SJCRH30 (cell line): ENCODE measurements around the gene BCL7C. TPM values are rescaled to one million over a fixed set of nuclear protein-coding genes. Genes with fewer than 3 reads are reported as not detected.
"Not testable (repeated sequence)": the region's sequence is repeated elsewhere in the genome, so short reads cannot be mapped to it uniquely, and the experiment has no call there.

ENCODE experiments used
- DNase-seq, 2 experiments: peaks; one replicate each; pipeline ENCODE4 v3.0.0-alpha.2; 2015 to 2020
- H3K27ac ChIP-seq: fragments of 250-450 bp; sonication (Bioruptor Pico); 2 replicates; pipeline ENCODE4 v1.5.1; 2020; ENCODE audit warnings: mild to moderate bottlenecking, moderate library complexity
- H3K27me3 ChIP-seq: fragments of 250-450 bp; sonication (Bioruptor Pico); 2 replicates; pipeline ENCODE4 v1.5.1; 2020; ENCODE audit warnings: mild to moderate bottlenecking, moderate library complexity
- H3K36me3 ChIP-seq: fragments of 250-450 bp; sonication (Bioruptor Pico); 2 replicates; pipeline ENCODE4 v1.5.1; 2020; ENCODE audit warnings: mild to moderate bottlenecking, moderate library complexity
- H3K4me1 ChIP-seq: fragments of 250-450 bp; sonication (Bioruptor Pico); 2 replicates; pipeline ENCODE4 v1.5.1; 2020; ENCODE audit warnings: mild to moderate bottlenecking, moderate library complexity
- H3K4me3 ChIP-seq: fragments of 250-450 bp; sonication (Bioruptor Pico); 2 replicates; pipeline ENCODE4 v1.5.1; 2020; ENCODE audit warnings: mild to moderate bottlenecking, moderate library complexity
- H3K9me3 ChIP-seq: fragments of 250-450 bp; sonication (Bioruptor Pico); replicated peaks from 2 replicates; pipeline ENCODE4 v1.5.1; 2020; ENCODE audit warnings: mild to moderate bottlenecking, moderate library complexity
- total RNA-seq: library from RNA; depleted of rRNA; stranded (reverse); fragments of >200 nt; shearing (Covaris generic); gene quantifications from 2 replicates; pipeline ENCODE4 v1.2.3, GENCODE V29; 2014; rRNA removed

Gene BCL7C
- 28.1 and 30.3 TPM in 2 replicates for total RNA-seq

DNA sequence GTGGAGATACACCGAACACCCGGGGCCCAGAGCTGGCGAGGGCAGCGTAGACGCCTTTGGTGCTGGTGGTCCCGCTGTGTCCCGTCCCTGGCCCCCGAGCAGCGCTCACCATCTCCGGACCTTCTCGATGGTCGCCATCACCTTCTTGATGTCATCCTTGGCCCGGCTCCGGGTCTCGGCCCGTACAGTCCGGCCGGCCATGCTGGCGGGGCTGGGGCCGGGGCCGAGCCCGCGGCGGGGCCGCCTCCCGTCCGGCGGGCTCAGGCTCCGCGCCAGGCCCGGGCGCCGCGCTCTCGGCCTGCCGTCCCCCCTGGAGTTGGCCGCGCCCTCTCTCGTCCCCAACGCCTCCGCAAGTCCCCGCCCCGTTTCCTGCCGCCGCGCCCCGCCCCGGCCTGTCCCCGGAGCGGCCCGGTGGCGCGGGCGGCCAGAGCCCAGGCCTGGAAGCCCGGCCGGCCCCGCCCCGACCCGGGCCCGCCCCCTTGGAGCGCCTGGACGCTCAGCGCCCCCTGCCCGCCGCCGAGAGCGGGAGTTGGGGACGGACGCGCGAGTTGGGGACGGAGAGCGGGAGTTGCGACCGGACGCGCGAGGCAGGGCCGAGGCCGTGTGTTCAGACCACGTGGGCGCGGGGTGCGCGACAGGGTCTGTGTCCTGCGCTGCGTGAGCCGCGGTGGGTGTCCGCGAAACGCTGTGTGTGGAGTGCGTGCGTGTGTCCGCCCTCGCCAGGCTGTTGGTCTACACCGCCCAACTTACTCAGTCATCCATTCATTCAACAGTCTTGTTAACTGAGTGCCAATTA, at the start of gene BCL7C:
TSS of gene BCL7C (minus strand) at position 334 of the 796 bp plus-strand sequence. CDS start at position 201, 133 bp downstream.
- peaks cover 3% of the 10 kb centered on the region; the same call in 1 of the 2 replicates for H3K36me3 ChIP-seq
- peak; percentile 90 to 91 for DNase-seq

DNA sequence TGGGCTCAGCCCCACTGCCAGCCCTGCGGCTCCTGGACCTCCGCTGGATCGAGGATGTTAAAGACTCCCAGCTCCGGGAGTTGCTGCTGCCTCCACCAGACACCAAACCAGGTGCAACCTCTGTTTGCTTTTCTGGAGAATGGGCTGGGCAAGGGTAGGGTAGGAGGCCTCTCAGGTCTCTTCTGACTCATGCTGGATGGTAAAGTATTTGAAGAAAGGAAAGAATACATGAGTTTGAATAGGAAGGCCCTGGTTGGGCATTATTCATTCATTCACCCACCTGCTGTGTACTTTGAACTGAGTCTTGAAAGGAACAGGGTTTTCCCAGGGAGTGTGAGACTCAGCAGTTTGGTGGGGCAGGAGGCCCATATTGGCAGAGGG, 48.5 kb upstream of the BCL7C start:
- H3K9me3 ChIP-seq = no peaks in the 10 kb centered on the region
- H3K27ac ChIP-seq = no peak overlapping the region
- H3K4me3 ChIP-seq = no peak overlapping the region
- DNase-seq = no peak
- 0 out of 2 replicates have a peak, but pooled peaks cover 3% of the 10 kb centered on the region for H3K4me1 ChIP-seq
- H3K36me3 ChIP-seq = peaks cover 22% of the 10 kb centered on the region
- no peaks in the 10 kb centered on the region for H3K27me3 ChIP-seq

More for the DNA sequence above, at the start of gene BCL7C:
- H3K27me3 ChIP-seq = no peaks in the 10 kb centered on the region
- peaks cover 5% of the 10 kb centered on the region; the same call in 1 of the 2 replicates for H3K4me1 ChIP-seq
- peak within 1 kb of the TSS; percentile 44; the same call in 1 of the 2 replicates for H3K27ac ChIP-seq
- H3K9me3 ChIP-seq = no peaks in the 10 kb centered on the region
- H3K4me3 ChIP-seq = peak within 1 kb of the TSS; percentile 92

DNA sequence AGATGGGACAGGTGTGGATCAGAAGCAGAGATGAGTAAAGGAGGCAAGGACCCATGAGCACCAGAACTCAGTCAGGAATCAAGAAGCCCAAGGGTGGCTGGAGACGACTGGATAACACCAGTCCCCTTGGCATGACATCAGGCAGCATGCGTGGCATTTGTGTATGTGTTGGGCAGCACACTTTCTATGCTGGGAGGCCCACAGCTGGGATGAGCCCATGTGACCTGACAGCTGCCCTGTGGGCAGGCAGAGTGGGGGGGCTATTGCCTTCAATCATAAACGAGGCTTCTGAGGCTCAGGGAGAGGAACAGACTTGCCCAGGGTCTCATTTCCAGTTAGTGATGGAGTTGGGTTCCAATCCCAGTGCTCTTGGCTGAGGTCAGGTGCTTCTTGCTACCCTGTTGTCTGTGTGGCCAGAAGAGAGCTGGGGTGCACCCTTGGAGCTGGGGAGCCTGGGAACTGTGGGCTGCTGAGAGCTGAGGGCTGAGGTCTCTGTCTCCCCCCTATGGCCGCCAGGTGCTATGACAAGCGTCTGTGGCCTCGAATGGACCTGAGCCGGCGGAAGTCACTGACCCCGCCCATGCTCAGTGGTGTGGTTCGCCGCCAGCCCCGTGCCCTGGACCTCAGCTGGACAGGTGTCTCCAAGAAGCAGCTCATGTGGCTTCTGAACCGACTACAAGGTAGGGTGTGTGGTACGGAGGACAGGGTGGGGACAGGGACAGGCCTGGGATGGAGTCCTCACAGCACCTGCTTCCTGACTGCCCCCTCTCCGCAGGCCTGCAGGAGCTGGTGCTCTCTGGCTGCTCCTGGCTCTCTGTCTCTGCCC, 47.9 kb upstream of the BCL7C start:
- H3K9me3 ChIP-seq = no peaks in the 10 kb centered on the region
- no peaks in the 10 kb centered on the region for H3K27me3 ChIP-seq
- H3K27ac ChIP-seq = no peak overlapping the region
- H3K4me3 ChIP-seq = no peak overlapping the region
- DNase-seq = peak; percentile 72 to 82
- H3K36me3 ChIP-seq = peaks cover 22% of the 10 kb centered on the region
- H3K4me1 ChIP-seq = 0 out of 2 replicates have a peak, but pooled peaks cover 3% of the 10 kb centered on the region

DNA sequence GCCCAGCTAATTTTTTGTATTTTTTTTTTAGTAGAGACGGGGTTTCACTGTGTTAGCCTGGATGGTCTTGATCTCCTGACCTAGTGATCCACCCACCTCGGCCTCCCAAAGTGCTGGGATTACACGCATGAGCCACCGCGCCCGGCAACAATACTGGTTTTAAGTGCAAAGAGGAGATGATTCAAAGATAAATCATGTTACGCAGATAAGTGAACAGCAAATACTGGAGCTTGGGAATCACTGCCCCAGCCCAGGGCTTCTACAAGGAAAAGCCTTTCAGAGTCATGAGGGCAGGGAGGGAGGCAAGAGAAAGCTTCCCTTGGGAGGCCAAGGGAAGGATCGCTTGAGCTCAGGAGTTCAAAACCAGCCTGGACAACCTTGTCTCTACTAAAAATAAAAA, 45.7 kb upstream of the BCL7C start:
- not testable (repeated sequence) for H3K9me3 ChIP-seq, H3K4me3 ChIP-seq, DNase-seq, H3K27me3 ChIP-seq, H3K27ac ChIP-seq, H3K4me1 ChIP-seq
- peaks cover 21% of the 10 kb centered on the region for H3K36me3 ChIP-seq

DNA sequence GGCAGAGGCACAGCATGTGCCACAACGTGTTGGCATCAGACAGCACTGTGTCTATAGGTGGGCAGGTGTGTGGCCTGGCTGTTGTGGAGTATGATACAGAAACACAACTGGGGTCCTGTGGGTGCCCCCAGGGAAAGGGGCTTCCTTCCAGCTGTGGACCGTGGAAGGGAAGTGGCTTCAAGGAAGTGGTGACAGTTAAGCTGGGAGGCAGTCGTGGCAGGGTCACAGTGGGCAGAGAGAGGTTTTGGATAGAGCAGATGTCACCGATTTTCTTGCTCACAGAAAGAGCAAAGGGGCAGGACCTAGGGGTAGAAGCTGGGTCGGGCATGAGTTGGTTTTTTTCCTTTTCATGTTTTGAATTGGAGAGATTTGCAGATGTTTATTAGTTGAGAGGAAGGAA, 43.8 kb upstream of the BCL7C start:
- Histone ChIP-seq H3K9me3 (no peaks in the 10 kb centered on the region), H3K36me3 (peaks cover 15% of the 10 kb centered on the region; the same call in 1 of the 2 replicates), H3K27me3 (no peaks in the 10 kb centered on the region), H3K27ac (no peak overlapping the region), H3K4me3 (no peak overlapping the region), H3K4me1 (0 out of 2 replicates have a peak, but pooled peaks cover 3% of the 10 kb centered on the region)
- no peak for DNase-seq

DNA sequence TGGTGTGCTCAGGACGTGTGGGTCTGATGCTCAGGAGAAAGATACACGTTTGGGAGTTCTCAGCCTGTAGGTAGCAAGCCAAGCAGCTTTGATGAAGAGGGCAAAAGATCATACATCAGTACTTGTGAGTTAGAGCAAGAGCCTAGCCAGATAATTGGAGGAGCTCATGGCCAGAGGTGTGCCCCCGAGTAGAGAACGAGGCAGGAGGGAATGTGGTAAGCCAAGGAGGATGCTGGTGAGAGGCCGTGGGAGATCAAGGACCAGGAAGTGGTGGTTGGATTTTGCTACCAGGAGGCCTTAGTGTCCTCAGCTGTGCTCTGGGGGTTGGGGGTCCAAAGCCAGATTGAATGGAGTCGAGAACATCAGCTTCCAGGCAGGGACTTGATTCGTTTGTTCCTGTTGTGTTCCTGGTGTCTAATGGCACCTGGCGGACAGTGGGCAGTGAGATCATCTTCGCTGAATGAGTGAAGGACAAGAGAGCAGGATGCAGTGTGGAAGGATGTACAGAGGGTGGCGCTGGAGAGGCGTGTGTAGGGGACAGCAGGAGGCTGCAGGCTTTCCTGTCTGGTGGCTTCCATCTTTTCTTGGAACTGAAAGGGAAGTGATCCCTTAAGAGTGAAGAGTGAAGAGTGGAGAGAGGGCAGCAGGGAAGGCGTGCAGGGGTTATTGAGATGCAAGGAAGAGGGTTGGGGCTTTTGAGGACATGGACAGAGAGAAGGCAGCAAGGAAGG, 41.1 kb upstream of the BCL7C start:
- Histone ChIP-seq H3K4me3 (no peak overlapping the region), H3K27me3 (no peaks in the 10 kb centered on the region), H3K9me3 (no peaks in the 10 kb centered on the region), H3K4me1 (no peaks in the 10 kb centered on the region), H3K36me3 (peaks cover 8% of the 10 kb centered on the region; the same call in 1 of the 2 replicates), H3K27ac (no peak overlapping the region)
- DNase-seq = peak; percentile 59 to 66

DNA sequence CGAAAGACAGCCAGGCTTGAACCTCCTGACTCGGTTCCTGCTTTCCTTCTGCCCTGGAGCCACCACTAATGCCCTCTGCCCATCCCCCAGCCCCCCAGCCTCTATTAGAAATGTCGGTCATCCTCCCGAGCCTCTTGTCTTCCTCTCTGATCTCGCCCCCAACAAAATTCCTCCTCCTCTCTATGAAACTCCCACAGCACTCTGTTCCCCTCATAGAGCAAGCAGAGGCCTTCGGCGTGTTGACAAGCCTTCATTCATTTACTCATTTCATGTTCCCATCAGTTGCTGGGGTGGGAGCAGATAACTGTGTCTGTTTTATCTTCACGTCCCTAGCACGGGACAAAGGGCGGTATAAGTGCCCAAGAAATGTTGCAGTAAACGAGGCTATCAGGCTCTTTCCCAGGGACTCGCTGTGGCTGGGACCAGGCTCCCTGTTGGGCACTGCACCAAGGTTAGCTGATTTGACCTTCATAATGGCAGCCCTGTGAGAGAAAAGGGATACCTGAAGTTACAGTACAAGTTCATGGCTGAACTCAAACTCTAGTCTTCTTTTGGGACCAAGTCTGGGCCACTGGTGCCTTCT, 37.3 kb upstream of the BCL7C start:
- Histone ChIP-seq H3K9me3 (no peaks in the 10 kb centered on the region), H3K4me1 (no peaks in the 10 kb centered on the region), H3K4me3 (no peak overlapping the region), H3K27me3 (no peaks in the 10 kb centered on the region), H3K36me3 (peaks cover 8% of the 10 kb centered on the region; the same call in 1 of the 2 replicates), H3K27ac (no peak overlapping the region)
- DNase-seq = no peak

DNA sequence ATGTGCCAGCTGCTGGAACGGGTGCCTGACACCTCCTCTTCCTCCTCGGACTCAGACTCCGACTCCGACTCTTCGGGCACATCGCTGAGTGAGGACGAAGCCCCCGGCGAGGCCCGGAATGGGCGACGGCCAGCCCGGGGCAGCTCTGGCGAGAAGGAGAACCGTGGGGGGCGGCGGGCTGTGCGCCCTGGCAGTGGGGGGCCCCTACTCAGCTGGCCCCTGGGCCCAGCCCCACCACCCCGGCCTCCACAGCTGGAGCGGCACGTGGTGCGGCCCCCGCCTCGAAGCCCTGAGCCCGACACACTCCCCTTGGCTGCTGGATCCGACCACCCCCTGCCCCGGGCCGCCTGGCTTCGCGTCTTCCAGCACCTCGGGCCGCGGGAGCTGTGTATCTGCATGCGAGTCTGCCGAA, 36.3 kb upstream of the BCL7C start:
- H3K27ac ChIP-seq = no peak overlapping the region
- H3K27me3 ChIP-seq = no peaks in the 10 kb centered on the region
- H3K4me3 ChIP-seq = no peak overlapping the region
- peaks cover 8% of the 10 kb centered on the region; the same call in 1 of the 2 replicates for H3K36me3 ChIP-seq
- no peaks in the 10 kb centered on the region for H3K9me3 ChIP-seq
- H3K4me1 ChIP-seq = no peaks in the 10 kb centered on the region
- DNase-seq = no peak

DNA sequence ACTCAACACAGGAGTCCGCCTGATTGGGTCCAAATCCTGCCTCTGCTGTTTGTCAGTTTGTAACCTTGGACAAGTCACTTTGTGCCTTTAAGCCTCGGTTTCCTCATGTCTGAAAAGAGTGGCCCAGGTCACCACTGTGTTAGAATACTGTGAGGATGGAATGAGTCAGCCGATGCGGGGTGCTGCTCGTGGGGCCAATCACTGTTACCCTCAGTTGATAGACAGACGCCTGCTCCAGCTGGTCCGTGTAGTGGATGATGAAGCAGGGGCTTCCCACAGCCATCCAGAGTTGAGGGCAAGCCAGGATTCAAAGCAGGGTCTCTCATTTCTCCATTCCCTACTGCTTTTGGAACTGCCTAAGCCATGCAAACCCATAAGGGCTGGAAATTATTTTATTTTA, 35.3 kb upstream of the BCL7C start:
- H3K4me1 ChIP-seq = no peaks in the 10 kb centered on the region
- DNase-seq = no peak
- H3K27me3 ChIP-seq = no peaks in the 10 kb centered on the region
- H3K36me3 ChIP-seq = peaks cover 8% of the 10 kb centered on the region; the same call in 1 of the 2 replicates
- no peak overlapping the region for H3K4me3 ChIP-seq
- H3K9me3 ChIP-seq = no peaks in the 10 kb centered on the region
- H3K27ac ChIP-seq = no peak overlapping the region

DNA sequence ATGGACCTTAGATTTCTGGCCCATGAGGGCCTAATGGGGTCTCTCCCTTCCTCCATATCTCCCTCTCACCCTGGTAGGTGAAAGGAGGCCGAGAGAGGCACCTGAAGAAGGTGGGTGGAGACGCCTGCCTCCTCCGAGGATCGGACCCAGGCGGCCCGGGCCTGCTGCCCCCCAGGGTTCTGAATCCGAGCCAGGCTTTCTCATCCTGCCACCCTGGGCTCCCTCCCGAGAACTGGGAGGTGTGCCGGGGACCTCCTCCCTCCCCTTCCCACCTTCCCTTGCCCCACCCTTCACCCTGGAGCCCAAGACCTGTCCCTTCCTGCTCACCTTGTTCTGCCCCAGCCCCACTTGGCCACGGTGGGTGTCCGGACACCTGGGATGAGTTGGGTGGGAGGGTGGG, 34.5 kb upstream of the BCL7C start:
- Histone ChIP-seq H3K27me3 (no peaks in the 10 kb centered on the region), H3K9me3 (no peaks in the 10 kb centered on the region), H3K4me3 (no peak overlapping the region), H3K27ac (no peak overlapping the region), H3K36me3 (peaks cover 7% of the 10 kb centered on the region; the same call in 1 of the 2 replicates), H3K4me1 (no peaks in the 10 kb centered on the region)
- no peak for DNase-seq

DNA sequence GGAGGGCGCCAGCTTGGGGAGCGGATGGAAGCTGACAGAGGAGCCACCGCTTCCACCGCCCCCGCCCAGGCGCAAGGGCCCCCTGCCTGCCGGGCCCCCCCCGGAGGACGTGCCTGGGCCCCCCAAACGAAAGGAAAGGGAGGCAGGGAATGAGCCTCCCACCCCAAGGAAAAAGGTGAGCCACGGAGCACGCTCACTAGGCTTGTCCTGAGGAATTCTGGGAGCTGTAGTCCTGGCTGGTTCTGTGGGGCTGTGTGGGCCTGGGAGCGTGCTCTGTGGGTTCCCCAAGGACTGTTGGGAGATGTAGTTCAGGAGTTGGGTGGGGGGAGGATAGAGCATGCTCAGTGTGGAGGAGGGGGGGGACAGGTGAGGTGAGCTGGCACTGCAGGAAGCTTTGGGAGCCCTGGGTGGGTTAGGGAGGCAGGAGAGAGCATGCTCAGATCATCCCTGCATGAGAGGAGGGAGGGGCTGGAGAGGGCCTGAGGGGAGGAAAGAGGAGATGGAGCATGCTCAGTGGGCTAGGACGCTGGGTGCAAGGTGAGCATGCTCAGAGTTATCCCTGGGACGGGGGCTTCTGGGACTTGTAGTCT, 34.0 kb upstream of the BCL7C start:
- Histone ChIP-seq H3K27ac (no peak overlapping the region), H3K36me3 (peaks cover 3% of the 10 kb centered on the region; the same call in 1 of the 2 replicates), H3K9me3 (no peaks in the 10 kb centered on the region), H3K27me3 (no peaks in the 10 kb centered on the region), H3K4me1 (no peaks in the 10 kb centered on the region), H3K4me3 (no peak overlapping the region)
- peak; percentile 79 to 82 for DNase-seq

DNA sequence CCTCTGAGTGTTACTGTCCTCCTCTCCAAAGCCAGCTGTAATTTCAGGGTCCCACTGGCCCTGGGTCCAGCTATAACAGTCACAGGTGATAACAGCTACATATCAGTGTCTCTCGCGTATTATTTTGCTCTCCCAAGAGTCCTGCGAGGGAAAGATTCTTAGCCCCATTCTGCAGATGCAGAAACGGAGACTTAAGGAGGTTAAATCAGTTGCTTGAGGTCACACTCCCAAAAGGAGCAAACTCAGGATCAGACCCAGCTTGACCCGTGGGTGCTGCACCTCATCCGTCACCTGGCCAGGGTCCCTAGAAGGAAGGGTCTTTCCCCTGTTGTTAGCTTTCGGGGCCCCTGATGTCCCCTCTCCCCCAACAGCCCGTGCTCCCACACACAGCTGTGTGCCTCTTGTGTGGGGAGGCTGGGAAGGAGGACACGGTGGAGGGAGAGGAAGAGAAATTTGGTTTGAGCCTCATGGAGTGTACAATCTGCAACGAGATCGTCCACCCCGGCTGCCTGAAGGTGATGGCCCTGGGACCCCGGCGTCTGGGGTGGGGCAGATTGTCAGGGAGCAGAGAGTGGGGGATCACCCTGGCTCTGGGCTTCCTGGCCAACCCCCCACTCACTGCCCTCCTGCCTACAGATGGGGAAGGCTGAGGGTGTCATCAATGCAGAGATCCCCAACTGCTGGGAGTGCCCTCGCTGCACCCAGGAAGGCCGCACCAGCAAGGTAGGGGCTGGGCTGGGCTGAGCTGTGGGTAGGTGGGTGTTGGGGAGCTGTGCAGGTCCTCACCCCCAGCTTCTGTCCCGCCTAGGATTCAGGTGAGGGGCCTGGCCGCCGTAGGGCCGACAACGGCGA, 33.3 kb upstream of the BCL7C start:
- H3K9me3 ChIP-seq = no peaks in the 10 kb centered on the region
- no peaks in the 10 kb centered on the region for H3K27me3 ChIP-seq
- H3K36me3 ChIP-seq = peaks cover 3% of the 10 kb centered on the region; the same call in 1 of the 2 replicates
- H3K27ac ChIP-seq = no peak overlapping the region
- no peaks in the 10 kb centered on the region for H3K4me1 ChIP-seq
- no peak for DNase-seq
- no peak overlapping the region for H3K4me3 ChIP-seq
